HG03095 (cell line): ENCODE results near the gene MYH11.

Experiments
- ATAC-seq: cut with Tn5 transposase; IDR thresholded peaks from one replicate; pipeline ENCODE4 v1.9.1; 2021; ENCODE audit warnings: moderate library complexity; ENCODE audit not compliant: unreplicated experiment

The MYH11 gene

GRCh38 chr16:15779664-15780351, 77.0 kb downstream of the MYH11 start:
- no peak for ATAC-seq

GRCh38 chr16:15778999-15779614, 77.7 kb downstream of the MYH11 start:
- ATAC-seq = no peak

- no peak for ATAC-seq
Measured at GRCh38 chr16:15778204-15778743, 78.6 kb downstream of the MYH11 start.

GRCh38 chr16:15777533-15778203, 79.2 kb downstream of the MYH11 start:
- no peak for ATAC-seq

- ATAC-seq = no peak
Measured at GRCh38 chr16:15776572-15776971, 80.3 kb downstream of the MYH11 start.

GRCh38 chr16:15775663-15776304, 81.0 kb downstream of the MYH11 start:
- ATAC-seq = no peak

- ATAC-seq = no peak
Measured at GRCh38 chr16:15775209-15775608, 81.6 kb downstream of the MYH11 start.

GRCh38 chr16:15773968-15774367, 82.9 kb downstream of the MYH11 start:
- no peak for ATAC-seq

- no peak for ATAC-seq
Measured at GRCh38 chr16:15772579-15773293, 84.1 kb downstream of the MYH11 start.

- ATAC-seq = no peak
Measured at GRCh38 chr16:15771694-15772093, 85.1 kb downstream of the MYH11 start.

- ATAC-seq = no peak
Measured at GRCh38 chr16:15770512-15770911, 86.3 kb downstream of the MYH11 start.

- ATAC-seq = no peak
Measured at GRCh38 chr16:15770107-15770506, 86.7 kb downstream of the MYH11 start.

GRCh38 chr16:15769239-15769638, 87.6 kb downstream of the MYH11 start:
- ATAC-seq = no peak

GRCh38 chr16:15768201-15768600, 88.6 kb downstream of the MYH11 start:
- no peak for ATAC-seq

- no peak for ATAC-seq
Measured at GRCh38 chr16:15766918-15767317, 89.9 kb downstream of the MYH11 start.

GRCh38 chr16:15765880-15766279, 90.9 kb downstream of the MYH11 start:
- ATAC-seq = peak; percentile 74

GRCh38 chr16:15765116-15765515, 91.7 kb downstream of the MYH11 start:
- no peak for ATAC-seq

GRCh38 chr16:15764112-15764511, 92.7 kb downstream of the MYH11 start:
- ATAC-seq = no peak

- no peak for ATAC-seq
Measured at GRCh38 chr16:15760129-15760528, 96.7 kb downstream of the MYH11 start.

GRCh38 chr16:15759070-15759469, 97.8 kb downstream of the MYH11 start:
- no peak for ATAC-seq
